Endothelial cell of umbilical vein (primary cell): ENCODE measurements around the gene BAX. TPM values are rescaled to one million over a fixed set of nuclear protein-coding genes. Genes with fewer than 3 reads are reported as not detected.
A peak's percentile ranks its signal among the peaks of the same experiment; 100 is the strongest.

Experiments
- BruUV-seq: library from RNA; stranded (reverse); fragments of 400-500 nt; replicated peaks from 2 replicates; lab custom pipeline; 2021; lab: Mats Ljungman, UMichigan
- CTCF ChIA-PET: fragments of 300-600, 350-600 bp; sonication (Branson Sonifier 250); formaldehyde crosslinking; loops from one replicate; lab custom pipeline; 2021; ENCODE audit warnings: antibody characterized with exemption, inconsistent platforms; lab: Charles Lee
- POLR2A ChIA-PET: fragments of 300-600, 350-600 bp; sonication (Branson Sonifier 250); formaldehyde crosslinking; loops from one replicate; lab custom pipeline; 2021; ENCODE audit warnings: antibody characterized with exemption, inconsistent platforms; lab: Charles Lee
- DNase-seq: peaks from one replicate; pipeline ENCODE4 v3.0.0-alpha.2; 2011; ENCODE audit warnings: low read depth, low spot score
- FAIRE-seq: peaks from 2 replicates; lab custom pipeline; 2011; peaks lifted over from hg19 to GRCh38; lab: Jason Lieb, UNC
- H2AFZ ChIP-seq: 2 replicates; pipeline ENCODE4 v1.6.0; 2012; ENCODE audit warnings: low read depth, low read length, control low read depth, inconsistent platforms
- H3K27ac ChIP-seq: 2 replicates; pipeline ENCODE4 v1.5.1; 2011; ENCODE audit warnings: low read depth, mild to moderate bottlenecking, control low read depth, low read length, moderate library complexity; ENCODE audit not compliant: insufficient read depth
- H3K27me3 ChIP-seq, 2 experiments: 2 replicates each; pipeline versions ENCODE4 v1.6.0 to v1.6.1; 2011; ENCODE audit warnings: low read length in 2 of 2, mixed read lengths in 1 of 2; ENCODE audit not compliant: control insufficient read depth in 2 of 2, insufficient read depth in 2 of 2
- H3K36me3 ChIP-seq, 2 experiments: 2 replicates in 1 of 2; 3 replicates in 1 of 2; pipeline ENCODE4 v1.5.1; 2011; ENCODE audit warnings: low read length in 2 of 2, mild to moderate bottlenecking in 1 of 2, moderate library complexity in 1 of 2; ENCODE audit not compliant: control insufficient read depth in 2 of 2, insufficient read depth in 2 of 2; ENCODE audit errors: extremely low read depth in 1 of 2
- H3K4me1 ChIP-seq: 3 replicates; pipeline ENCODE4 v1.5.1; 2011; ENCODE audit warnings: mild to moderate bottlenecking, low read length; ENCODE audit not compliant: control insufficient read depth, insufficient read depth; ENCODE audit errors: extremely low read depth
- H3K4me2 ChIP-seq: 2 replicates; pipeline ENCODE4 v1.6.1; 2011; ENCODE audit warnings: low read length, control low read depth, mixed read lengths; ENCODE audit not compliant: insufficient read depth
- H3K4me3 ChIP-seq, 3 experiments: fragments of 200-600 bp in 1 of 3; sonication (generic), shearing (Covaris generic) in 1 of 3; replicated peaks in 1 of 3; 2 replicates each; pipeline ENCODE4 v1.5.1; 2011 to 2016; ENCODE audit warnings: control low read depth in 3 of 3, low read length in 3 of 3, mild to moderate bottlenecking in 2 of 3, inconsistent platforms in 1 of 3, low read depth in 1 of 3, moderate library complexity in 1 of 3; ENCODE audit not compliant: insufficient read depth in 1 of 3
- H3K79me2 ChIP-seq: 2 replicates; pipeline ENCODE4 v1.6.0; 2012; ENCODE audit warnings: low read length, inconsistent platforms; ENCODE audit not compliant: control insufficient read depth, insufficient read depth
- H3K9ac ChIP-seq: replicated peaks from 2 replicates; pipeline ENCODE3; 2011; ENCODE audit warnings: low read length, control low read depth; ENCODE audit not compliant: insufficient read depth; ENCODE audit errors: extremely low read depth
- H3K9me1 ChIP-seq: replicated peaks from 3 replicates; pipeline ENCODE4 v1.6.0; 2011; ENCODE audit warnings: mild to moderate bottlenecking, low read length; ENCODE audit not compliant: control insufficient read depth, insufficient read depth; ENCODE audit errors: extremely low read depth
- H3K9me3 ChIP-seq: replicated peaks from 2 replicates; pipeline ENCODE4 v1.5.1; 2012; ENCODE audit warnings: low read length, inconsistent platforms; ENCODE audit not compliant: control insufficient read depth, insufficient read depth
- H4K20me1 ChIP-seq: replicated peaks from 2 replicates; pipeline ENCODE3; 2011; ENCODE audit warnings: mild to moderate bottlenecking, low read length; ENCODE audit not compliant: control insufficient read depth, insufficient read depth; ENCODE audit errors: extremely low read depth
- EZH2 ChIP-seq: IDR thresholded peaks from 2 replicates; pipeline ENCODE4 v1.6.1; 2012; ENCODE audit warnings: borderline replicate concordance, low read depth, mild to moderate bottlenecking, moderate library complexity, low read length, inconsistent platforms; ENCODE audit not compliant: severe bottlenecking
- FOS ChIP-seq: IDR thresholded peaks from 2 replicates; pipeline ENCODE4 v1.6.1; 2011; ENCODE audit warnings: mild to moderate bottlenecking, low read length, moderate library complexity, borderline replicate concordance; ENCODE audit not compliant: insufficient read depth
- GATA2 ChIP-seq: IDR thresholded peaks from 2 replicates; pipeline ENCODE4 v1.7.0; 2011; ENCODE audit warnings: low read depth, mild to moderate bottlenecking, moderate library complexity, mixed read lengths, low read length; ENCODE audit not compliant: insufficient read length, insufficient read depth
- JUN ChIP-seq: IDR thresholded peaks from 2 replicates; pipeline ENCODE4 v1.6.1; 2011; ENCODE audit warnings: borderline replicate concordance, low read depth; ENCODE audit not compliant: insufficient read length, insufficient read depth
- MYC ChIP-seq: IDR thresholded peaks from one replicate; pipeline ENCODE4 v1.6.1; 2011; ENCODE audit warnings: mild to moderate bottlenecking, low read depth, low read length
- POLR2A ChIP-seq: IDR thresholded peaks from 2 replicates; pipeline ENCODE4 v1.6.1; 2012; ENCODE audit warnings: low read depth, mild to moderate bottlenecking, control low read depth, low read length
- POLR2AphosphoS5 ChIP-seq: IDR thresholded peaks from 2 replicates; pipeline ENCODE4 v1.6.1; 2012; ENCODE audit warnings: low read depth, mild to moderate bottlenecking, control low read depth, low read length, moderate library complexity; ENCODE audit not compliant: insufficient read depth
- dilution Hi-C: fragments of 300-500 bp; cut with MboI; formaldehyde crosslinking; loops from one replicate; pipeline ENCODE4 v1.15.0; 2019; ENCODE audit warnings: low sequenced_read_pairs; ENCODE audit not compliant: extremely low pct_ligation_motif_present
- intact Hi-C: fragments of 100-400 bp; cut with micrococcal nuclease; formaldehyde crosslinking; loops from one replicate; pipeline ENCODE4 v1.10.0; 2022
- polyA plus RNA-seq, 4 experiments: library from polyadenylated mRNA; depleted of rRNA in 3 of 4; stranded (reverse) in 3 of 4; unstranded in 1 of 4; fragments of >200 nt; gene quantifications; 2 replicates each; pipeline versions ENCODE4 v1.2.1 to v1.2.3, GENCODE V29; 2011 to 2012; ENCODE audit warnings: missing spikeins in 1 of 4
- total RNA-seq: library from RNA; stranded (reverse); gene quantifications from 2 replicates; pipeline ENCODE4 v1.2.3, GENCODE V29; 2021
- TF ChIP-seq, protein P1 (sequence below), 2 donors: IDR thresholded peaks; 1 replicate in 1 of 2; 2 replicates in 1 of 2; pipeline ENCODE4 v1.5.1; 2011; ENCODE audit warnings: low read length in 2 of 2, mild to moderate bottlenecking in 2 of 2, moderate library complexity in 2 of 2, control low read depth in 1 of 2, inconsistent platforms in 1 of 2, low read depth in 1 of 2; ENCODE audit not compliant: insufficient read depth in 1 of 2; ENCODE audit errors: extremely low read depth in 1 of 2
- TF ChIP-seq, protein P2 (sequence below): IDR thresholded peaks from 2 replicates; pipeline ENCODE4 v1.6.1; 2011; ENCODE audit not compliant: insufficient read depth, insufficient read length

Gene BAX
- total and polyA plus RNA-seq, 2 donors (not counting 3 experiments of a cell fraction or from before 2014, with no cell fraction given), result 267 to 283 TPM

- intact Hi-C loops, result no loop called here
- H3K79me2 ChIP-seq, result peaks cover 24% of the 10 kb centered on the region
- H3K36me3 ChIP-seq, result peaks cover 0 to 9% of the 10 kb centered on the region in 2 experiments
Observed at GRCh38 chr19:48988286-48988685, 33.6 kb downstream of the BAX start.

More at GRCh38 chr19:48988286-48988685, 33.6 kb downstream of the BAX start:
- Histone ChIP-seq H3K4me1 (peaks cover 7% of the 10 kb centered on the region), H3K4me2 (no peak overlapping the region), H2AFZ (no peak overlapping the region), H3K27me3 (no peaks in the 10 kb centered on the region), H3K27ac (no peak overlapping the region), H3K9ac (no peak overlapping the region), H4K20me1 (no peaks in the 10 kb centered on the region), H3K9me3 (no peaks in the 10 kb centered on the region), H3K4me3 (no peak overlapping the region), H3K9me1 (no peaks in the 10 kb centered on the region)
- dilution Hi-C loops, result no loop called here
- TF ChIP-seq JUN (no peak), POLR2A (no peak), MYC (no peak), FOS (no peak), POLR2AphosphoS5 (no peak), EZH2 (no peak), GATA2 (no peak)
- TF ChIP-seq, protein P1, sequence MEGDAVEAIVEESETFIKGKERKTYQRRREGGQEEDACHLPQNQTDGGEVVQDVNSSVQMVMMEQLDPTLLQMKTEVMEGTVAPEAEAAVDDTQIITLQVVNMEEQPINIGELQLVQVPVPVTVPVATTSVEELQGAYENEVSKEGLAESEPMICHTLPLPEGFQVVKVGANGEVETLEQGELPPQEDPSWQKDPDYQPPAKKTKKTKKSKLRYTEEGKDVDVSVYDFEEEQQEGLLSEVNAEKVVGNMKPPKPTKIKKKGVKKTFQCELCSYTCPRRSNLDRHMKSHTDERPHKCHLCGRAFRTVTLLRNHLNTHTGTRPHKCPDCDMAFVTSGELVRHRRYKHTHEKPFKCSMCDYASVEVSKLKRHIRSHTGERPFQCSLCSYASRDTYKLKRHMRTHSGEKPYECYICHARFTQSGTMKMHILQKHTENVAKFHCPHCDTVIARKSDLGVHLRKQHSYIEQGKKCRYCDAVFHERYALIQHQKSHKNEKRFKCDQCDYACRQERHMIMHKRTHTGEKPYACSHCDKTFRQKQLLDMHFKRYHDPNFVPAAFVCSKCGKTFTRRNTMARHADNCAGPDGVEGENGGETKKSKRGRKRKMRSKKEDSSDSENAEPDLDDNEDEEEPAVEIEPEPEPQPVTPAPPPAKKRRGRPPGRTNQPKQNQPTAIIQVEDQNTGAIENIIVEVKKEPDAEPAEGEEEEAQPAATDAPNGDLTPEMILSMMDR (IDR thresholded peaks at IDR 0.05; ENCODE audit: extremely low read depth in 1 of 2, insufficient read depth in 1 of 2, low read depth in 1 of 2, low read length in 2 of 2), result no peak
- TF ChIP-seq, protein P2, sequence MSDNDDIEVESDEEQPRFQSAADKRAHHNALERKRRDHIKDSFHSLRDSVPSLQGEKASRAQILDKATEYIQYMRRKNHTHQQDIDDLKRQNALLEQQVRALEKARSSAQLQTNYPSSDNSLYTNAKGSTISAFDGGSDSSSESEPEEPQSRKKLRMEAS, result no peak
- BruUV-seq, result TSS peak; percentile 10
- DNase-seq (no peak), FAIRE-seq (no peak)
- CTCF ChIA-PET, result no interaction called here
- POLR2A ChIA-PET, result no interaction called here
